Upper lobe of right lung (tissue), 1 donor: ENCODE data around the gene AP1S2. TPM values are rescaled to one million over a fixed set of nuclear protein-coding genes. Genes with fewer than 3 reads are reported as not detected.

Experiments
- ATAC-seq: fragments of 200-7000 bp; cut with Tn5 transposase; one replicate; pipeline ENCODE4 v1.9.1; 2020; ENCODE audit warnings: mild to moderate bottlenecking, moderate library complexity
- DNase-seq: peaks from one replicate; pipeline ENCODE4 v3.0.0-alpha.2; 2020
- H3K27ac ChIP-seq: fragments of 200-600 bp; one replicate; pipeline ENCODE4 v1.8.0; 2022
- H3K27me3 ChIP-seq: fragments of 200-600 bp; one replicate; pipeline ENCODE4 v1.8.0; 2022; ENCODE audit warnings: mild to moderate bottlenecking
- H3K36me3 ChIP-seq: fragments of 200-600 bp; one replicate; pipeline ENCODE4 v1.8.0; 2022
- H3K4me1 ChIP-seq: fragments of 200-600 bp; one replicate; pipeline ENCODE4 v1.8.0; 2022
- H3K4me3 ChIP-seq: fragments of 200-600 bp; one replicate; pipeline ENCODE4 v1.8.0; 2022; ENCODE audit warnings: mild to moderate bottlenecking
- H3K9me3 ChIP-seq: fragments of 200-600 bp; one replicate; pipeline ENCODE4 v1.8.0; 2022
- intact Hi-C: fragments of 100-400 bp; cut with DNase I; formaldehyde crosslinking; loops from one replicate; pipeline ENCODE4 v1.11.0; 2022
- total RNA-seq: library from RNA; stranded (reverse); fragmentation: NEBNext Ultra II Directional; extraction: Animal tissue kit (Norgen Biotek cat#: 25700); gene quantifications from one replicate; pipeline ENCODE4 v1.2.1, GENCODE V29; 2021
- TF ChIP-seq, protein P1 (sequence below): fragments of 200-600 bp; IDR thresholded peaks from one replicate; pipeline ENCODE4 v1.8.0; 2022; ENCODE audit warnings: antibody characterized with exemption
- donor health status: DM: no; HTN: yes; CAD: no; lungs with severe emphysema.

AP1S2 gene
- total RNA-seq, 1 donor from 2014 or later = 41.2 TPM

DNA sequence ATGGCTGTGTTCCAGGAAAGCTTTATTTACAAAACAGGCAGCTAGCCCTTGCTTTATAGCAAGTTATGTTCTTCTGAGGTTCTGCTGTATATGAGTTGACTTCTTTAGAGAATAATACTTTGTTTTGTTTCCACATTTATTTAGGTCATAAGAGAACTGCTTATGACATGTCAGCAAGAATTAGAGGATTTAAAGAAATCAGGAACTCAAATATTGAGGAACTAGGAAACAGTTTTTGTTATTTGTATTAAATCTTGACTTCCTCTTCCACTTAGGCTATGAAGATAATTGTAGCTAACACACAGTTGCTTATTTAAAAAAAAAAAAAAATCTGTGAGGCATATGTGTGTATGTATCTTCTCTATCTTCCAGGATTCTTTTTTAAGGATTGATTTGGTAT is 50.0 kb downstream of the AP1S2 start:
- Histone ChIP-seq H3K27ac (no peak overlapping the region), H3K4me3 (no peak overlapping the region), H3K27me3 (no peaks in the 10 kb centered on the region), H3K36me3 (peaks cover 28% of the 10 kb centered on the region), H3K4me1 (no peaks in the 10 kb centered on the region), H3K9me3 (no peaks in the 10 kb centered on the region)
- ATAC-seq (no peak), DNase-seq (no peak)
- TF ChIP-seq, protein P1, sequence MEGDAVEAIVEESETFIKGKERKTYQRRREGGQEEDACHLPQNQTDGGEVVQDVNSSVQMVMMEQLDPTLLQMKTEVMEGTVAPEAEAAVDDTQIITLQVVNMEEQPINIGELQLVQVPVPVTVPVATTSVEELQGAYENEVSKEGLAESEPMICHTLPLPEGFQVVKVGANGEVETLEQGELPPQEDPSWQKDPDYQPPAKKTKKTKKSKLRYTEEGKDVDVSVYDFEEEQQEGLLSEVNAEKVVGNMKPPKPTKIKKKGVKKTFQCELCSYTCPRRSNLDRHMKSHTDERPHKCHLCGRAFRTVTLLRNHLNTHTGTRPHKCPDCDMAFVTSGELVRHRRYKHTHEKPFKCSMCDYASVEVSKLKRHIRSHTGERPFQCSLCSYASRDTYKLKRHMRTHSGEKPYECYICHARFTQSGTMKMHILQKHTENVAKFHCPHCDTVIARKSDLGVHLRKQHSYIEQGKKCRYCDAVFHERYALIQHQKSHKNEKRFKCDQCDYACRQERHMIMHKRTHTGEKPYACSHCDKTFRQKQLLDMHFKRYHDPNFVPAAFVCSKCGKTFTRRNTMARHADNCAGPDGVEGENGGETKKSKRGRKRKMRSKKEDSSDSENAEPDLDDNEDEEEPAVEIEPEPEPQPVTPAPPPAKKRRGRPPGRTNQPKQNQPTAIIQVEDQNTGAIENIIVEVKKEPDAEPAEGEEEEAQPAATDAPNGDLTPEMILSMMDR = no peak
- intact Hi-C loops = no loop called here

DNA sequence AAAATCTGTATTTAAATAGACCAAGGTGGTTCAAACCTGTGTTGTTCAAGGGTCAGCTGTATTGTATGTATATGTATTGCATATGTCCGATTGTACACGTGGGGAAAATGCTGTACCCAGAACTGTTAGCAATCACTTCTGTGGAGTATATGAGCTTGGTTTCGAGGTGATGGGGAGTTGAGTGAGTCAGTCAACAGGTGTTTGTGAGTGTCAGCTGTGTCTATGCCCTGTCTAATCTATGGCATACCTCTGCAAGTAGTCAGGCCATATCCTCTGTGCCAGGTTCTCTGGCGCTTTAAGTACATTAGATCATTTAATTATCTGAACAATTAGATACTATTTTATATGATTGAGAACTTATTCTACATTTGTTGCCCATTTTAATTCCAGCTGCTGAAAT is 56.9 kb downstream of the AP1S2 start:
- TF ChIP-seq, protein P1 = no peak
- intact Hi-C loops = no loop called here
- no peak overlapping the region for H3K4me3 ChIP-seq
- H3K36me3 ChIP-seq = peaks cover 20% of the 10 kb centered on the region
- H3K27ac ChIP-seq = no peak overlapping the region
- ATAC-seq = no peak
- H3K9me3 ChIP-seq = no peaks in the 10 kb centered on the region
- no peak for DNase-seq
- no peaks in the 10 kb centered on the region for H3K27me3 ChIP-seq
- no peaks in the 10 kb centered on the region for H3K4me1 ChIP-seq

DNA sequence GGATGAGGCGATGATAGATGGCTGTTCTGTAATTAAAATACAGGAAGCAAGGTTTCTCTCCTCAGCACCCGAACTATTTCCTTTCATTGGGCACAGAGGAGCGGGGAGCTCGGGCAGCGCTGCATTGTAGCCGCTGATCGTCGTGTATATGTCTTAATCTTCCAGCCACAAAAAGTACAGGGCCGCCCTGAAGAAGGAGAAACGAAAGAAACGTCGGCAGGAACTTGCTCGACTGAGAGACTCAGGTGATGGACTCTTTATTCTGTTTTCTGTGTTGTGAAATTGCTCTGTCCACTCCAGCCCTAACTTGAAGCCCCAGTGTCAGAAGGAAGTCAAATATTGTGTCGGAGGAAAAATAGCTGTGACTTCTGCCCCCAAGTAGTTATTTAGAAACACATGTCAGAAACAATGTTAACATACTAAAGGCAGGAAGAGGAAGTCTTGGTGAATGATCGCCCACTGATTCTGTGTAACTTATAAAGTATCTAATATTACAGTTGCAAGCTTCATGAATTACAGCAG is 63.8 kb downstream of the AP1S2 start:
- TF ChIP-seq, protein P1 = no peak
- intact Hi-C loops = no loop called here
- peak; percentile 39 for ATAC-seq

DNA sequence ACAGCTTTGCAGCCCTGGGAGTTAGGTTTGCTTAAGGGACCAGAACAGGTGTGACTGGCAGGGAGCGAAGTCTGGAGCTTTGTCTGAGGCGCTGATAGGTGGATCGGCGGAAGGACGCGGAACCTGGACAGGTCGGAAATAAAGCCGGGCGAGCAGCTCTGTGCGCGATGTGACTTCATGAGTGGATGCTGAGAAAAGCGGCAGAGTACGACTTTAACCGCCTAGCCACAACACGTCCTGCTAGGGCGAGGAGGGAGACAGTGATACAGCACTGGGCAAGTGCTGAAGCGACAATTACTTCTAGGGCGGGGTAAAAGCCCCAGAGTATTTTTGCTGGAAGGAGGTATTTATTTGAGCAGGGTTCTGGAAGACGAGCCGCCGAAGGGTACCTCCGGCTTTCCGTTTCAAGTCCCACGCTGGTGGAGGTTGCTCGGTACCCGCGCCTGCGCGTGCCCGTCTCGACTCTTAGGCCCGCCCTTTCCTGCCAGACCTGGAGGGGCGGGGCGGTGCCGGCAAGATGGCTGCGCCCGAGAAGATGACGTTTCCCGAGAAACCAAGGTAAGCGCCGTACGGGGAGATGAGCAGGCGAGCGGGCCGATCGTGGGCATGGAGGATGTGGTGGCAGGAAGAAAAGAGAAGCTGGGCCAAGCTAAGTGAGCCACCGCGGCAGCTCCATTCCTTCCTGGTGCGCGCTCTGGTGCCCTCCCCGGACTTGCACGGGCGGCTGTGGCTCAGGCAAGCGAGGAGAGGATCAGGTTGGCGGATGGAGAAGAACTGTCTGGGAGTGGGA is 64.4 kb downstream of the AP1S2 start, which contains the start of gene ZRSR2:
Gene ZRSR2, plus strand, starts transcription at position 506 of the 790 bp plus-strand sequence. Its CDS starts 12 bp downstream, at position 518.
- H3K4me1 ChIP-seq = no peaks in the 10 kb centered on the region
- ATAC-seq (peak; percentile 97), DNase-seq (peak; percentile 91)
- H3K27me3 ChIP-seq = no peaks in the 10 kb centered on the region
- peak within 1 kb of the TSS; percentile 61 for H3K4me3 ChIP-seq
- H3K36me3 ChIP-seq = no peaks in the 10 kb centered on the region
- H3K27ac ChIP-seq = peak within 1 kb of the TSS; percentile 83
- H3K9me3 ChIP-seq = no peaks in the 10 kb centered on the region
- intact Hi-C loops = no loop called here
- TF ChIP-seq, protein P1 = no peak

More for the DNA sequence above, 63.8 kb downstream of the AP1S2 start:
- peak overlapping the region; percentile 83 for H3K27ac ChIP-seq
- H3K4me3 ChIP-seq = peak overlapping the region; percentile 61
- H3K9me3 ChIP-seq = no peaks in the 10 kb centered on the region
- DNase-seq = no peak
- H3K36me3 ChIP-seq = no peaks in the 10 kb centered on the region
- H3K27me3 ChIP-seq = no peaks in the 10 kb centered on the region
- no peaks in the 10 kb centered on the region for H3K4me1 ChIP-seq

DNA sequence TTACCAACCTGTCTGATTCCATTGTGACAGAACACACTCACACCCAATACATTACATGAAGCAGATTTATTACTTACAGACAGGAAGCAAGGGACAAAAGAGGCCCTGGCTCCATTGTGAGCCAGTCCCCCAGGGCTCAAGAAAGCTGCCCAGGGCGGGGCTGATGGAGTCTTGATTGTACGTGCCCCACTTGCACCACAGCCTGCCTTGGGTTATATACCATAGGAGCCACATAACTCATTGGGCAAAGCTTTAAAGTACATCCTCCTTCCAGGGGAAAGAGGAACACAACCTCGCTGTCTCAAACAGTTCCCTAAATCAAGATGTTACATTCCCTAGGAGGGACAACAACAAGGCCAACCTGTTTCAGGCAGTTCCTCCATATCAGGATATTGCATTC is 67.7 kb downstream of the AP1S2 start:
- H3K27me3 ChIP-seq = no peaks in the 10 kb centered on the region
- H3K9me3 ChIP-seq = no peaks in the 10 kb centered on the region
- H3K4me1 ChIP-seq = no peaks in the 10 kb centered on the region
- H3K27ac ChIP-seq = no peak overlapping the region
- ATAC-seq (peak; percentile 39), DNase-seq (no peak)
- H3K36me3 ChIP-seq = peaks cover 7% of the 10 kb centered on the region
- intact Hi-C loops = no loop called here
- no peak overlapping the region for H3K4me3 ChIP-seq
- TF ChIP-seq, protein P1 = no peak
